PC-3 (cell line): ENCODE results near the gene ACOX1. TPM values are rescaled to one million over a fixed set of nuclear protein-coding genes. Genes with fewer than 3 reads are reported as not detected.

Experiments
- ATAC-seq: fragments of 200-7000 bp; cut with Tn5 transposase; 2 replicates; pipeline ENCODE4 v1.9.1; 2020; ENCODE audit warnings: mild to moderate bottlenecking, moderate library complexity
- BruUV-seq: library from RNA; stranded (reverse); fragments of 400-500 nt; replicated peaks from 2 replicates; lab custom pipeline; 2021; lab: Mats Ljungman, UMichigan
- CTCF ChIA-PET: fragments of 300-600 bp; sonication (Branson Sonifier 250); formaldehyde crosslinking; loops from one replicate; lab custom pipeline; 2022; ENCODE audit warnings: antibody characterized with exemption; lab: Charles Lee
- POLR2A ChIA-PET: fragments of 300-600 bp; sonication (Branson Sonifier 250); formaldehyde crosslinking; loops from one replicate; lab custom pipeline; 2022; ENCODE audit warnings: antibody characterized with exemption; ENCODE audit not compliant: unreplicated experiment; lab: Charles Lee
- DNase-seq: peaks from one replicate; pipeline ENCODE4 v3.0.0-alpha.2; 2015
- H2AFZ ChIP-seq: fragments of 300-600 bp; sonication (generic); 2 replicates; pipeline ENCODE4 v1.6.0; 2016; ENCODE audit warnings: antibody characterized with exemption, low read length
- H3F3A ChIP-seq: fragments of 300-600 bp; sonication (generic); one replicate; pipeline ENCODE4 v1.6.0; 2017; ENCODE audit warnings: antibody characterized with exemption, low read length, control low read depth, mild to moderate bottlenecking; ENCODE audit not compliant: unreplicated experiment
- H3K27ac ChIP-seq: fragments of 300-600 bp; sonication (generic); 2 replicates; pipeline ENCODE4 v1.5.1; 2016; ENCODE audit warnings: mild to moderate bottlenecking, low read length
- H3K27me3 ChIP-seq: fragments of 300-600 bp; sonication (generic); 2 replicates; pipeline ENCODE4 v1.6.1; 2016; ENCODE audit warnings: low read length, mixed read lengths
- H3K36me3 ChIP-seq: fragments of 300-600 bp; sonication (generic); 2 replicates; pipeline ENCODE4 v1.6.1; 2016; ENCODE audit warnings: low read depth, mixed run types, low read length, mixed read lengths
- H3K4me1 ChIP-seq: fragments of 300-600 bp; sonication (generic); 2 replicates; pipeline ENCODE4 v1.5.1; 2016; ENCODE audit warnings: low read length; ENCODE audit not compliant: insufficient read depth
- H3K4me2 ChIP-seq: fragments of 300-600 bp; sonication (generic); 2 replicates; pipeline ENCODE4 v1.6.0; 2016; ENCODE audit warnings: low read length
- H3K4me3 ChIP-seq: fragments of 300-600 bp; sonication (generic); 2 replicates; pipeline ENCODE4 v1.5.1; 2016; ENCODE audit warnings: mild to moderate bottlenecking, low read length, mixed read lengths
- H3K79me2 ChIP-seq: fragments of 300-600 bp; sonication (generic); 2 replicates; pipeline ENCODE4 v1.6.1; 2017; ENCODE audit warnings: low read length, mixed read lengths
- H3K9ac ChIP-seq: fragments of 300-600 bp; sonication (generic); 2 replicates; pipeline ENCODE4 v1.6.0; 2016; ENCODE audit warnings: mild to moderate bottlenecking, low read length
- H3K9me2 ChIP-seq: fragments of 300-600 bp; sonication (generic); replicated peaks from 2 replicates; pipeline ENCODE4 v1.6.1; 2016; ENCODE audit warnings: mixed run types, low read length, mixed read lengths
- H3K9me3 ChIP-seq: fragments of 300-600 bp; sonication (generic); 2 replicates; pipeline ENCODE4 v1.6.1; 2016; ENCODE audit warnings: low read length, mixed read lengths
- H4K20me1 ChIP-seq: fragments of 300-600 bp; sonication (generic); 2 replicates; pipeline ENCODE4 v1.6.1; 2016; ENCODE audit warnings: low read length, mixed read lengths
- CTCF ChIP-seq: fragments of 300-600 bp; sonication (generic); conservative IDR thresholded peaks from 2 replicates; pipeline ENCODE4 v1.5.1; 2017; ENCODE audit warnings: antibody characterized with exemption, low read depth, mild to moderate bottlenecking, low read length
- EZH2 ChIP-seq: fragments of 300-600 bp; sonication (generic); IDR thresholded peaks from one replicate; pipeline ENCODE4 v1.6.1; 2017; ENCODE audit warnings: antibody characterized with exemption, mild to moderate bottlenecking, low read length; ENCODE audit not compliant: unreplicated experiment
- EZH2phosphoT487 ChIP-seq: fragments of 300-600 bp; sonication (generic); IDR thresholded peaks from 2 replicates; pipeline ENCODE4 v1.6.1; 2018; ENCODE audit warnings: mild to moderate bottlenecking, antibody characterized with exemption, low read length, borderline replicate concordance
- intact Hi-C: fragments of 100-400 bp; cut with micrococcal nuclease; formaldehyde crosslinking; loops from 2 replicates; pipeline ENCODE4 v1.9.0; 2023
- total RNA-seq: library from RNA; depleted of rRNA; stranded (reverse); fragments of >200 nt; gene quantifications from 2 replicates; pipeline ENCODE4 v1.2.3, GENCODE V29; 2014

ACOX1 gene
- total RNA-seq, 1 experiment from 2014 or later = 63.2 TPM

- Histone ChIP-seq H3K4me1 (peaks cover 24% of the 10 kb centered on the region), H2AFZ (no peak overlapping the region), H3K4me2 (no peak overlapping the region), H3K27me3 (no peaks in the 10 kb centered on the region), H3K79me2 (peaks cover 41% of the 10 kb centered on the region), H3K4me3 (no peak overlapping the region), H4K20me1 (no peaks in the 10 kb centered on the region), H3K36me3 (peaks cover 32% of the 10 kb centered on the region), H3K9ac (no peak overlapping the region), H3K9me2 (no peaks in the 10 kb centered on the region), H3F3A (peaks cover 9% of the 10 kb centered on the region), H3K9me3 (no peaks in the 10 kb centered on the region), H3K27ac (no peak overlapping the region)
- ATAC-seq (no peak), DNase-seq (no peak)
- CTCF ChIA-PET = no interaction called here
- intact Hi-C loops = loop anchor here (5.0 to 10.0 kb wide), 2 partner anchors 118 to 375 kb away; partner anchors contain the start of gene UNK
- BruUV-seq = no TSS peak
- TF ChIP-seq EZH2 (no peak), EZH2phosphoT487 (no peak), CTCF (no peak)
- POLR2A ChIA-PET = no interaction called here
Observed at GRCh38 chr17:75899767-75900468, 79.0 kb downstream of the ACOX1 start.

GRCh38 chr17:75899353-75899752 is 79.6 kb downstream of the ACOX1 start:
- DNase-seq = no peak
- POLR2A ChIA-PET = interaction anchor here (0.5 kb wide), 1 partner anchor 1265 kb away, joined by 4 read pairs; no protein-coding TSS in a partner anchor
- ATAC-seq = no peak

More at GRCh38 chr17:75899353-75899752, 79.6 kb downstream of the ACOX1 start:
- intact Hi-C loops = loop anchor here (5.0 kb wide), 1 partner anchor 117 kb away; the partner anchor contains the start of gene UNK
- no peak overlapping the region for H2AFZ ChIP-seq
- no peaks in the 10 kb centered on the region for H3K27me3 ChIP-seq
- H3K4me3 ChIP-seq = no peak overlapping the region
- no peak overlapping the region for H3K27ac ChIP-seq
- H3K79me2 ChIP-seq = peaks cover 44% of the 10 kb centered on the region
- H3F3A ChIP-seq = peaks cover 9% of the 10 kb centered on the region
- TF ChIP-seq EZH2 (no peak), CTCF (no peak), EZH2phosphoT487 (no peak)
- H3K36me3 ChIP-seq = peaks cover 32% of the 10 kb centered on the region
- CTCF ChIA-PET = no interaction called here
- H4K20me1 ChIP-seq = no peaks in the 10 kb centered on the region
- BruUV-seq = no TSS peak
- H3K9ac ChIP-seq = no peak overlapping the region
- no peaks in the 10 kb centered on the region for H3K9me2 ChIP-seq
- H3K4me2 ChIP-seq = no peak overlapping the region
- peaks cover 24% of the 10 kb centered on the region for H3K4me1 ChIP-seq
- H3K9me3 ChIP-seq = no peaks in the 10 kb centered on the region
